Smooth muscle cell of the coronary artery (primary cell): ENCODE results near the gene PHKA1. TPM values are rescaled to one million over a fixed set of nuclear protein-coding genes. Genes with fewer than 3 reads are reported as not detected.

Source experiments
- total RNA-seq: library from RNA; depleted of rRNA; stranded (reverse); fragments of >200 nt; gene quantifications from 2 replicates; pipeline ENCODE4 v1.2.3, GENCODE V29; 2014; ENCODE audit warnings: low replicate concordance

The PHKA1 gene
- 2.3 and 6.5 TPM in 2 replicates for total RNA-seq

DNA sequence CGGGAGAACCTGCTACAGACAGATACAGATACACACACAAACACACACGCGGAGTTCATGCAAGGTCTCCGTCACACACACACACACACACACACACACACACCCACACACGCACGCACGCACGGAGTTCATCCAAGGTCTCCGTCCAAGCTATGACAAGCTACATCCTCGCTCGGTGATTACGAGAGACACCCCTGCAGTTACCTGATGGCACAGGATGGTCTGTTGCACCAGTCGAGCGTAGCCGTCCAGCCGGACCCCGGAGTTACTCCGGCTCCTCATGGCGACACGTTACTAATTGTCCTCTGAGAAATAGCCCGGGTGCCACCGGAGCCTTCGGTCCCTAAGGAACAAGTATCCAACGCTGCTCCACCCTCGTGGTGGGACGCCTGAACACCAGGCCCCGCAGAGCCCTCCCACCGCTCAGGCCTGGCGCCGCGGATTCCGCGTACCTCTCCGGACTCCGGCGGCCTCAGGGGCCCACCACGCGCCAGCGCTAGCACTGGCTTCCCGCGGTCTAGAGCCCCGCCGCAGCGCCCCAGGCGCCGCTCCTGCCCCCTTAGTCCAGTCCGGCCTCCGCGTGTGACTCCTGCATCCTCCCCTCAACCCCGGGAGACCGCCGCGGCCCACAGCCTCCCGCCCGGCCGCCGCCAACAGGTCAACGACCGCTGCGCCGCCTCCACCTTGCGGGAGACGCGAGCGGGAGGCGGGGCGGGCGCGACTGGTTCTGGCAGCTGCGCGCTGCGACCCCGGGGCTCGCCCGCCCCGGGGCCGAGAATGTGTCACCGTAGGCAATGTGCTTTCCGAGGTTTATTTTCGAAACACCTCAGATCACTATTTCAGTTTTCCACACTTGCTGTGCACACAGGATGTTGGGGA, at the start of gene PHKA1:
PHKA1 (minus strand) TSS at position 708 of the 879 bp plus-strand sequence; CDS start at position 282, 426 bp downstream.

DNA sequence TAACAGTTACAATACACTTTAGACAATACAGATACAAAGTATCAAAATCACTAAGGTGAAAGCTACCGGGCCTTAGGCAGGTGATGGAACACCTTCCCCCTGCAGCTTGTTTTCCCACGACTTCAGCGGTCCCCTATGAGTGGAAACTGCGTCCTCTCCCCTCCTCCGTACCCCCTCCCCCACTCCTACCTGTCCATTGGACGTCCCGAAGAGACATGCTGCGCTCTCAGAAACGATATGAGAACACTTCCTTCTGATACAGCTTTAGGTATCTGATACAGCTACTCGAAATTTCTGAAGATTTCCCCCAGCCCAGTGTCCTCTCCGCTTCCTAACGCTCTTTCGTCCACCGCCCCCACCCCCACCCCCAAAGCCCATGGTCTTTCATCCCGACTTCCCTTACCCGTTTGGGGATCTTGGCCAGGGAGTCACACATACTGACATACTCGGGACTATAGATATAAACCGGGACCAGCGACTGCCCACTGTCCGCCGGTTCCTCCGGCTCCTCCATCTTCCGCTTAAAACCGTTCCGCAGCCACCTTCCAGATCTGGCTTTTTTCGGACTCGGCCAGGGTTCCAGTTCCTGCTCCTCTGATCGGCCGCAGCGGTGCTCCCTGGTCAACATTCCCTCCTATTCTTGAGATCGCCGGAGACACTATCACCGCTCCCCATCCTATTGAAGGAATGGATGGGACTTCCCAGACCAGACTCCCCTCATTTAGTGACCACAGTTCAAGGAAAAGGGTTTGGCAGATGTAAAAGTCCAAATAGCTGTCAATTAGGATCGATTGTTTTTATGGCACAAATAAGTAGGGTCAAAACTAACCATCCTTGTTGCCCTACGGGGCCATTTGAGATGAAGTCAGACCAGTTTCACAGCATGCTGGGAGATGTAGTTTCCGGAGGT, 141.6 kb downstream of the PHKA1 start, which contains the start of gene HDAC8:
HDAC8 (minus strand) TSS at position 596 of the 910 bp plus-strand sequence; CDS start at position 514, 82 bp downstream.

Other genes with a start within 250 kb of the PHKA1 start
- gene HDAC8, start 141.5 kb downstream of the PHKA1 start, total RNA-seq, result 33.7 and 35.0 TPM in 2 replicates
- gene DMRTC1B, start 62.6 kb upstream of the PHKA1 start, total RNA-seq, result not detected in 2 replicates
- not detected in 2 replicates for gene FAM236B, start 68.4 kb upstream of the PHKA1 start, total RNA-seq
- gene FAM236D, start 93.9 kb upstream of the PHKA1 start, total RNA-seq, result not detected in 2 replicates
- gene FAM236C, start 198.3 kb upstream of the PHKA1 start, total RNA-seq, result not detected in 2 replicates
- gene FAM236A, start 223.9 kb upstream of the PHKA1 start, total RNA-seq, result not detected in 2 replicates
- gene DMRTC1, start 229.5 kb upstream of the PHKA1 start, total RNA-seq, result not detected in 2 replicates